SKM-1 treated with dmso at 0.1 percent for 144 hours (cell line): Measurements from ENCODE around the gene UGT1A10.

Experiments used
- DNase-seq: peaks from one replicate; lab custom pipeline; 2025; ENCODE audit not compliant: unreplicated experiment; lab: John Stamatoyannopoulos, UW

The UGT1A10 gene

DNA sequence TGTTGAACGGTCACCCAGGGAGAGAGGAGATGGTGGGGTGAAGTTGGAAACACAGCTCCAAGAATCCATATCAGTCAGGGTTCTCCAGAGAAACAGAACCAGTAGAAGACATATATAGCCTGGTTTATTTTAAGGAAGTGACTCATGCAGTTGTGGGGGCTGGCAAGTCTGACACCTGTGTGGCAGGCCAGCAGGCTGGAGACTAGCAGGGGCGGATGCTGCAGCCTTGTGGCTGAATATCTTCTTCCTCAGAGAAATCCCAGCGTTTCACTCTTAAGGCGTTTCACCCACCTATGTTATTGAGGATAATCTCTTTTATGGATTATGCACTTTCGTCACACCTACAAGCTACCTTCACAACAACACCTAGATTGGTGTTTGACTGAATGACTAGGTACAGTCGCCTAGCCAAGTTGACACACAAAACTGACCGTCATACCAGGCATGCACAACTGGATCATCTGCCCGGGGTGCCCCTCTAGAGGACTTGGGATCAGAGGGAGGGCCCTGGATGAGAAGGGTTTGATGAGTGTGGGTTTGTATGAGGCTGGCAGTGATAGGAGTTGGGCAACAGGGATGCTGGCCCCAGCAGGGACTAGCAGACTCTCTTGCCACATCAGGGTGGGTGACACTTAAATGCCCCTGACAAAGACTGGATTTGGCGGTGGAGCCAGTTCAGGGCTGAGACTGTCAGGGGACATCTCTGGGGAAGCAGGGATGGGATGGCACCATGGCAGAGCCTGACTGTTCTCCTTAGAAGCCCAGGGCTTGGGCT lies 165.3 kb downstream of the UGT1A10 start:
- no peak for DNase-seq

DNA sequence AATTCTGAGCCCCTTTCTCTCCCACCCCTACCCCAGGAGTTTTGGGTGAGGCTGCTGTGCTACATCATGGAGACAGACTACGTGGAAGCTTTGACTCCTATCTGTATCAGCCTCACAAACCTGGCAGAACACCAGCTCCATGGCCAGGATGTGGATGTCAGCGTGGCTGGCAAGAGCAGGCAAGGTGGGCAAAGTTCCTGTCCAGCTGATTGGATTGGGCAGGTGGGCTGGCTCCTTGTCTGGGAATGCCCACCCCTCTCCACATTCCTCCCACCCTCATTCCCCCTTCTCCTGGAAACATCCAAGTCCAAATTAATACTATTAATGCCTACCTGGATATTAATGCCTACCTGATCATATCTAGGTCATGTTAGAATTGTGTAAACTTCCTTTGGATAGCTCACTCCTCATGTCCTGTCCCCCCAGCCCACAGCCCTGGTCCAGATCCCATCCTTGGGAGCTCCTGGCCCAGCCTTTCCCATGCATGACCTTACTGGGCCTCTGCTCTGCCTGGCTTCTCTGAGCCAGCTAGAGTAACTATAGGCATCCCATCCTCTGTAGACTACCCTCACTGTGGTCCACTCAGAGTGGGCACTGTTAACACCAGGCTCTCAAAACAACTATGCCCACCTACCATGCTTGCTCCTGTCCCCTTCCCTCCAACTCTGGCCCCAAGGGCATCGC lies 166.0 kb downstream of the UGT1A10 start:
- no peak for DNase-seq

DNA sequence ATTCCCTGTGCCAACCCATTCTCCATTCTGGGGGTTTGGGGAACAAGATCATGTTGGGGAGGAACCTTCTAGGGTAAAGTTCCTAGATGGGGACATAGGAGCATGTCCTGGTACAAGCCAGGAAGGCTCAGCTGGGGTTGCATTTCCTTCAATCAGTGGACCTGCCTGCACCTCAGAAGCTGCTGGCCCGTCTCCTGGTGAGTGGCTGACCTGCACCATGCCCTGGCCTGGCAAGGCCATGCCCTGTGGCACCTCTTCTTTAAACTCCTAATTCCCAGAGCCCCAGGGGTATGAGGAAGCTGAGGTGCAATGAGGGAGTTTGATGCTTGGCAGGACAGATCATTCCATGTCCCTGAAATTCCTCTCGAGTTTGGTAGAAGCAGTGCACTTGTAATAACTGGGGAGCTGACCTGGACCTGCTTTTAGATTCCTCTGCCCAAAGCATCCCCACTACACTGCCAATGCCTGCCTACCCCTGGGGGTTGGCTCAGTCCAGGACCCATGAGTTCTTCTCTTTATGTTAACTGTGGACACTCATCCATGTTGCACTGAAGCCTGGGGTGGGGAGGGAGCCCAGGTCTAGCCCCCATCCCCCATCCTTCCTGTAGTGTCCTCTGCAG lies 167.2 kb downstream of the UGT1A10 start:
- DNase-seq: no peak

DNA sequence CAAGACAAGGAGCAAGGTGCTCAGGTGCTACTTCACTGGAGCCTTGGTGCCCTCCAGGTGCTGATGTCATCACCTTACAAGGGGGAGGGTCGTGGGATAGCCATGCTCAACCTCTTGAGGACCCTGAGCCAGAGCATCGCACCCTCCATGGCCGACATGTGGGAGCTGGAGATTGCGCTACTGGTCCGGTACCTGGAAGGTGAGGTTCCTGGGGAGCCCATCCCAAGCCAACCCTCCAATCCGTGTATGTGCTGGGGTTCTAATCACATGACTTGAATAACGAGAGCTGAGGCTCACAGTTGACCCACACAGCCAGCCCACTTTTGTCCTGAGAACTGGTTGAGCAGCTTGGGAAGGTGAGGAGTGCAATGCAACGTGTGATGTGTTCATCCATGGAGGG lies 167.7 kb downstream of the UGT1A10 start:
- DNase-seq: no peak

DNA sequence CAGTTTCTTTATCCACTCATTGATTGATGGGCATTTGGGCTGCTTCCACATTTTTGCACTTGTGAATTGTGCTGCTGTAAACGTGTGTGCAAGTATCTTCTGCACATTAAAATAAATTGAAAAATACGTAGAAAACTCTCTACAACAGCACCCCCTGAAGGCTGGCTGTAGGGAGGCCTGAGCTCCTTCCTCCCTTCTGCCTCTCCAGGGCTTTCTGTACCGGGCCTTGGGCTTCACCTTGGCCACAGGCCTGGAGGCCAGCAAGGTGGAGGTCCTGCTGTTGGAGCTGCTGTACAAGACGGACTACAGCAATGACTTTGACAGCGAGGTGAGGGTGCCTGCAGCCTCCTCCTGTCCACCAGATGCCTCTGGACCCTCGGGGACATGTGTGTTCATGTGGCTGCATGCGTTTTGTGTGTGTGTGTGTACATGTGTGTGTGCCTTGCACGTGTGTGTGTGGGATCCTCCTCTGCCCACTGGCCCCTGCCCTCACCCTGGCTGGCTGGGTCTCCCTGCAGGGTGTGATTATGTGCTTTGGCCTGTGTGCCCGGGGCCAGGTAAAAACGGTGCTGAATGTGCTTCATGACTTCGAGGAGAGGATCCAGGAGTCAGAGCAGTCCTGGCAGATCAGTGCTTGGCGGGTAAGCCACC lies 171.1 kb downstream of the UGT1A10 start:
- no peak for DNase-seq

DNA sequence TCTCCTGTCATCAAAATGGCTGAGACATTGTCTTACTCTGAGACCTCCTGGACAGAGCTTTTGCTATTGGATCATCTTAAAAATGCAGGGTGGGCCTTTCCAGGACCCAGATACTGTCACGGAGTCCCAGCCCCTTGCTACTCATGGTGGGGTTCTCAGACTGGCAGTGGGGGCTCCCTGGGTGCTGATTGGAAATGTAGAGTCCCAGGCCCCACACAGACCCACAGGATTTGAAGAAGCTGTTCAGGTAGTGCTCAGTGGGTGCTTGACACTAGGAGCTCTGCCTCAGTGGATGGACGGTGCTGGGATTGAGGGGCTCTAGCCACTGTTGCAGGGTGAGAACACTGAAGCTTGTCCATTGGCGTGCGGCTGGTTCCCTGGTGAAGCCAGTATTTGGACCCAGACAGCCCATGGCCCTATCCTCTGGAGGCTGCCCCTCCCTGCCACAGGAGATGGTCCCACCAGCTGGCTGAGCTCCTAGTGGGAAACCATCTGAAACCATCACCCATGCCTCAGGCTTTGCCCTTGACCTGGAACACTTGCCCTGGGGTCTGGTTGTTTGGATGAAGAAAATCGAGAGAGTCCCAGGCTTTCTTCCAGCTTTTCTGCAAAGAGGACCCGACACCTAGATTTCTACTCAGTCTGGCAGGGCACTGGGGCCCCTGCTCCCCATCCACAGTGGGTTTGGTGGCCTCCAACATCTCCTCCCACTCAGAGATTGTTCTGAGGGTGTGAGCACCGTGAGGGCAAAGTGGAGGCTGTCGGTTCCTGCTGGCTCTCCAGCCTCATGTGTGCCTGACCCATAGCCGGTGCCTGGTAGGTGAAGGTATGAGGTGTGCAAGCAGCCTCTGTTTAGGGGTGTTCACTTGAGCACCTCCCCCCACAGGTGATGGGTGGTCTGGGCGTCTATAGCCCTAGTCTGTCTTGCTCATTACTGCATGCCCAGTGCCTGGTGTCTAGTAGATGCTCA lies 172.0 kb downstream of the UGT1A10 start:
- no peak for DNase-seq

DNA sequence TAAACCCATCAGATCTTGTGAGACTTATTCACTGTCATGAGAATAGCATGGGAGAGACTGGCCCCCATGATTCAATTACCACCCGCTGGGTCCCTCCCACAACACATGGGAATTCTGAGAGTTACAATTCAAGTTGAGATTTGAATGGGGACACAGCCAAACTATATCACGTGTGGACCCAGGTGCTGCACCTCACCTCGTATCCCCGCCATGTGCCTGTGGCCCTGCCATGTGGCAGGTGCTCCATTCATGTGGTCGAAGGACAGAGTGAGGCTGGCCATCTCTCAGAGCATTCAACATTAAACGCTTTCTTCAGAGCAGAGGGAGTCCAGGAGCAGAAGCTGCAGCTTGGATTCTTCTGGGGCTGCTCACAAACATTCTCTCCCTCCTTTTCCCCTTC lies 174.1 kb downstream of the UGT1A10 start:
- no peak for DNase-seq

DNA sequence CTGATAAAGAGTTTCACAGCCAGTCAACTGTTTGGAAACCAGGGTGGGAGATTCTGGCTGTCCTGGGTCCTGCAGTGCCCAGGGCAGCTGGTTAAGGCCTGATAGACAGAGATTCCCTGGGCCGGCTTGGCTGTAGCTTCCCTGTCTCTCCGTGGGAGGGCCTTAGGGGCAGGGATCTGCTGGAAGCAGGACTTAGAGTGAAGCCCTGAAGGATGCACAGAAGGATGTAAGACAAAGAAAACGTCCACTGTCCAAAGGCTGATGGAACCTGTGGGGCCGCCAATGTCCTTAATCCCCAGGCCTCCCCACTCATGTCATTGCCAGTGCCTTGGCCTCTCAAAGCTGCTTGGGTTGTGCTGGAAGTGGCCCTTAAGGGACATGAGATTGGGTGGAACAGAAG lies 174.8 kb downstream of the UGT1A10 start:
- DNase-seq: no peak

DNA sequence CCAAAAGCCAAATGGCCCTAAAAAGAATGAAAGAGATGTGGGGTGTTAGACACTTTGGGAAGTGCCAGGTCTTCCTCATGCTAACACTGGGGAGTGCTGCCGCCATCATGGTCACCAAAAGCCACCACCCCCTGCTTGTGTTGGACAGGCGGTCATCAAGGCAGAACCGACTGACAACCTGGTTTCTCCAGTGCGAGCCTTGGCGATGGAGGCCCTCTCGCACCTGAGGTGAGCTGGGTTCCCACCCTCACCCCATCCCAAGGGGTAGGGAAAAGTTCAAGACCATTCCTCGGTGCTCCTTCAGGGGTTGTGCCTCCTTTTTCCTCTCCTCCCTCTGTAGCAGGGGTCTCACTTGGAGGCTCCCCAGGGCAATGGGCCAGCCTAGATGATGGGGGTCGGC lies 175.5 kb downstream of the UGT1A10 start:
- no peak for DNase-seq

DNA sequence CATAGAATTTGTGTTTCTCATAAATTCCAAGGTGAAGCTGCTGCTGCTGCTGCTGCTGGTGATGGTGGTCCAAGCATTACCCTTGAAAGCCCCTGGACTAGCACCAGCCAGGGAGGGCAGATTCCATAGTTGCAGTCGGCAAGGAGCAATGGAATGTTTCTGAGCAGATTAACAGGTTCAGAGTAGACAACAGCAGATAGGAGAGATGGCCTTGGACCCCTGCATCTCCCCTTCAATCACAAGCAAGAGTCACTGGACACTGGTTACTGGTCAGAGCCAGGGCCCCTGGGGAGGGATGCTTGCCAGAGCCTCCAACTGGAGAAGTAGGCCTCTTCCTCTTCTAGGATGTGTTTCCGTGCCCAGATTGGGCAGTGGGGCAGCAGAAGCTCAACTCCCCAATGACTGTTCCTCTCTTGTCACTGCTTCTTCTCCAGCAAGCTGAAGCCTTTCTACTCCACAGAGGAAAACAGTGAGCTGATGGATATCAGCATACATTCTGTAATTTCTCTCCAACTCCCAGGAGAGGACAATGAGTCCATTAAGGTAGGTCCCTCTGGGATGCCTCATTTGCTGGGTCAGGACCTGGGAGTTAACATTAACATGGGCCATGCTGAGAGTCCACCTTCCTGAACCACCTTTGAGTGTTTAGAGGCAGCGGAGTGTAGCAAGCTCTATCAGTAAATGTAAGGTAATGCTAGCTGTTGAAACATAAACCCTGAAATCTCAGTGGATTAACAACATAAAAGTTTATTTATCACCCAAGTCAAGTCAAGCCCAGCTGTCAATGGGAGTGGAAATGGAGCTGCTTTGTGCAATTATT lies 177.2 kb downstream of the UGT1A10 start:
- no peak for DNase-seq

DNA sequence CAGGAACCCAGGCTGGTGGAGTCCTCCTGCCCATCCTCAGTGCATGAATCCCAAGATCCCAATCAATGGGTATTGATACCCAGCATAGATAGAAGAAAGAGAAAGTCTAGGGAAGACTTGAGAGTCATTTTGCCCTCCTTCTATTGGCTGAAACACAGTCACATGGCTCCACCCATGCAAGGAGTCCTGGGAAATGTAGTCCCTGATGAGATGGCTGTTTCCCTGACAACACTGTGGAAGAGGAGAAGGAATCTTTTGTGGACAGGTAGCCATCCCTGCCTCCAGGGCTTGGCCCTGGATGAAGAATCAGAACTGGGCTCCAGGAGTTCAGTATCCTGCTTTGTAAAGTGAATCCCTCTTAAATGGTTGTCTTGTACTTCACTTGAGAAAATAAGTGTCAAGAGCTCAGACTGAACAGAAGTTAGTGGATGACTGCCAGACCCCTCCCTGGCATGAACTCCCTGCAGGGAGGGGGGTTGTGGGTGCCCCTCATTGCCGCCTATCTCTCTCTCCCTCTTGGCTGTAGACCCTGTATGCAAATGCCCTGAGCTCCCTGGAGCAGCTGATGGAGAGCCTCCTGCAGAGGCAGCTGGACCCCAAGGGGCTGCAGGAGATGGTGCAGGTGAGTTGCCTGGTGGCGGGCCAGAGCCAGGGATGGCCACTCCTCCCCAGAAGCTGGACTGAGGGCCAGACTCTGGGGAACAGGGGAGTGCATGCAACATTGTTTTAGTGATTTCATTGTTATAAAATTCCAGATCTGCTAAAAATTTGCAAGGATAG lies 178.0 kb downstream of the UGT1A10 start:
- DNase-seq: no peak

DNA sequence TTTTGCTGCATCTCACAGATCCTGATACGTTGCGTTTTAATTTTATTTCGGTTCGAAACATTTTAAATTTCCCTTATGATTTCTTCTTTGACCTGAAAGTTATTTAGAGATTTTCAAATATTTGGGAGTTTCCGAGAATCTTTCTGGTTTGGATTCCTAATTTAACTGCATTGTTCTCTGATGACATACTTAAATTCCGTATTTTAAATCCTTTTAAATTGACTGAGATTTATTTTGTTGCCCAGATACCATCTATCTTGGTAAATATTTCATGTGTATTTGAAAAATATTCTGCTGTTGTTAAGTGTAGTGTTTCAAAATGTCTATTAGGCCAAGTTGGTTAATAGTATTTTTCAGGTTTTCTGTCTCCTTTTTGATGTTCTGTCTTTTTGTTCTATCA lies 179.6 kb downstream of the UGT1A10 start:
- no peak for DNase-seq

DNA sequence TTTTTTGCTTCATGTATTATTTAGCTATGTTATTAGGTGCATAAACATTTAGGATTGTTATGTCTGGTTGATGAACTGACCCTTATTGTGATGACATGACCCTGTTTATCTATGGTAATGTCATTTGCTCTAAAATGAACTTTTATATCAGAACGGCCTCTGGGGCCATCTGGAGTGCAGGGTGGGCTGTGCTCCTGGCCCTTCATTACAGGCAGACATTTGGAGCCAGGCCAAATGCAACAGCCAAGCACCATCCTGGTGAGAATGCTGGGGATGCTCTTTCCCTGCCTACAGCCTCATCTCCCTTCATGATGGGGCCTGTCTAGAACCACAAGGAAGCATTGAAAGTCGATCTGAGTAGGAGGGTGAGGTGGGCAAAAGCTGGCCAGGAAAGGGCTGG lies 180.1 kb downstream of the UGT1A10 start:
- no peak for DNase-seq

DNA sequence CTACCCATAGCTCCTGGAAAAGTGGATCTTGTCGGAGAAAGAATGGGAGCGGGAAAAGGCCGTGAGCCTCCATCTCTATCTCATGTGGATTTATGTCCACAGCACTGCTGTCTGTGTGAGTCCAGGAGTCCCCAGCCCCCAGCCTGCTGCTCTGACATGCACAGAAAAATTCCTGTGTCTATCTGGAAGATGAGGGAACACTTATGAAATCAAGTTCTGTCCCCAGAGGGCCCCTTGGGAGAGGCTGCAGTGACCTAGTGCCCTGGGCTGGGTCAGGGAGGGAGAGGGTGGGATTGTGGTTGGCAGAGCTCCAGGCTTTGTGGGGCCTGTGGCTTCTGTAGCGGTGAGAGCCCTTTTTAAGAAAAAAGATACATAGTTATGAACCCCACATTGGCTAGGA lies 180.5 kb downstream of the UGT1A10 start:
- no peak for DNase-seq

DNA sequence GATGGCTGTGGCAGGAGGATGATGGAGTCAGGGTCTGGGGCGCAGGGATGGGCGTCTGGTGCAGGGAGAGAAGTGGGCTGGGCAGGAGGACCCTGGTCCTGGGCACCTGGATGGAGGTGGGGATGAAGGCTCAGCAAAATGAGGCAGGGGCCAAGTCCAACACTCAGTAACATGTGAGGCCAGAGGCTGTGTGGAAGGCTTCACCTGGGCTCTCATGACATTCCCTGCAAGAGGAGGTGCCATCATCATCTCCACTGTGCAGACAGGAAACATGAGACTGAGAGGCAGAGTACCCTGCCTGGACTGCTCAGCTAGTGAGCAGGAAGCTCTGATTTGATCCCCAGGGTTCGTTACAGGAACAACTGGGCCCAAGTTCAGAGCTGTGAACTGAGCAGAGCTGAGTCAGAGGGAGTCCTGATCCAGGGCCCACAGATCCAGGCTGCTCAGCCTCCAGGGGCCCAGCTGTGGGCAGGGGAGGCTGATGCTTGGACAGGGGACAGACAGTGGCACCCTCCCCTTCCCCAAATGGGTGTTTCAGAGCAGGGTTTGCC lies 181.2 kb downstream of the UGT1A10 start:
- DNase-seq: no peak

DNA sequence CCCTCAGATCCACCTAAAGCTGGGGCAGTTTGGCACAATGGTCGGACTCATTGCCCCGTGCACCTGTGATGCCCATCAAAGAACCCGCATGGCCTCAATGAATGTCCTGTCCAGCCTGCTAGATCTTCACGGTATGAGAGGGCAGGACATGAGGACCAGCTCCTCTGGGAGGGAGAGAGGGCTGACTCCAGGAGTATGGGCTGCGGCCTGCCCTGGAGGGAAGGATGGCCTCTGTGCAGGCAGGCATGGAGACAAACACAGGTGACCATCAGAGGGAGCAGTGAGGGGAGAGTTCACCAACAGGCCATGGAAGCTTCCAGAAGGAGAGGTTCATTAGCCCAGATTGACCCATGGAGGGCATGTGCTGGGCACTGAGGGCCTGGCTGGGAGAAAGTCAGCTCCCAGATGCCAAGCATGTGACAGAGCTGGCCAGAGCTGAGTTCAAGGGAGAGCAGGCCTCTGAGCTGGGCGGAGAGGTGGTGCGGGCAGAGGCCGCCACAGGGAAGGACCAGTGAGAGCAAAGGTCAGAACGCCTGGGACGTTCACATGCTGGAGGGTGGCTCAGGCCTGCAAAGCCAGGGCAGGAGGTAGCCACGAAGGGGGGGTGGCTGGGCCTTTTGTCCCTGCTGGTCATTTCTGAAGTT lies 181.9 kb downstream of the UGT1A10 start:
- DNase-seq: no peak

DNA sequence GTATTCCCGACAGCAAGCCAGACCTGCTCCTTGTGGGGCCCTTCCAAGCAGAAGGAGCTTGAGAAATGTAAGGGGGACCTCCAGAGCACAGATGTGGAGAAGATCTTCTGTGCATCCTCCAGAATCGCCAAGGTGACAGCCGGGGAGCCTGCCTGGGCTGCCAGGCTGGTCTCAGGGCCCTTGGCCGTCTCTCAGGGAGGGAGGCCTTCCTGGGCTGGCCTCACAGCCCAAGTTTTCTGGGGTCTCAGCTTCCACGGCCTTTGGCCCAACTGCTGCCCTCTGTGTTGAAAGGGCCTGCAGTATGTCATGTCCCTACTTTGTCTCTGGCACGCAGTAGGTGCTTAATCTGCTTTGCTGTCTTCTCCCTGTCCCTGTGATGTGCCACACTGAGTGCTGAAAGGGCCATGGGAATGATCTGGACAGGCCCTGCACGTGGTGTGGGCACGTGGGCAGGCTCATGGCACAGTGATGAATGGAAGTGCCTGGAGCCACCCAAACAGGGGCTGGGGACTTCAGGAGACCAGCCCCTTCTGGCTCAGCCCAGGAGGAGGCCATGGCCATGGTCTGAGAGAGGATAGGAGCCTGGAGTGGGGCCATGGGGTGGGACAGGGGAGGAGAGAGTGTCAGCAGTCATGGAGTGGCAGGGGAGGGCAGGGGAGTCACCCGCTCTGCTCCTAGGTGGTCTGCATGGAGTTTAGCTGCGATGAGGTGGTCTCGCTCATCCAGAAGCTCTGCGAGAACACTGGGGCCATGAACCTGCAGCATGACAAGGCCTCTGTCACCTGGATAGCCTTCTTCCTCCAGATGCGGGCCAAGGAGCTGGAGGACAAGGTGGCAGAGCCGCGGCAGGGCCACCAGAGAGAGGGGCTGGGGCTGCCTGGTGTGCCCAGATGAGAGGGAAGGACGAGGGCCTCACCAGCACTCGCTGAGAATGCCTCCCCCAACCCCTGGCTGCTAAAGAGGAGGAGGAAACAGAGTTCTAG lies 182.7 kb downstream of the UGT1A10 start:
- DNase-seq: no peak
